Transverse colon (tissue), 4 donors: ENCODE data around the gene UNC5C. TPM values are rescaled to one million over a fixed set of nuclear protein-coding genes. Genes with fewer than 3 reads are reported as not detected.

ENCODE experiments used
- DNase-seq: peaks from one replicate; pipeline ENCODE4 v3.0.0-alpha.2; 2019
- H3K27ac ChIP-seq, 4 donors: fragments of 200-600 bp; sonication (generic); 2 replicates each; pipeline ENCODE4 v1.5.1; 2016 to 2018; ENCODE audit warnings: inconsistent platforms in 4 of 4
- H3K27me3 ChIP-seq: fragments of 200-600 bp; sonication (generic); 2 replicates; pipeline ENCODE4 v1.5.1; 2017; ENCODE audit warnings: inconsistent platforms
- H3K36me3 ChIP-seq, 4 donors: fragments of 200-600 bp; sonication (generic); 2 replicates each; pipeline ENCODE4 v1.5.1; 2017 to 2019; ENCODE audit warnings: inconsistent platforms in 4 of 4
- H3K4me1 ChIP-seq, 4 donors: fragments of 200-600 bp; sonication (generic); 2 replicates each; pipeline ENCODE4 v1.5.1; 2017 to 2020; ENCODE audit warnings: inconsistent platforms in 4 of 4
- H3K4me3 ChIP-seq, 4 donors: fragments of 200-600 bp; sonication (generic); 1 replicate in 1 of 4; 2 replicates in 3 of 4; pipeline versions ENCODE4 v1.5.1 to v1.6.1; 2017 to 2019; ENCODE audit warnings: inconsistent platforms in 4 of 4
- H3K9me3 ChIP-seq, 2 donors: fragments of 200-600 bp; sonication (generic); 2 replicates each; pipeline ENCODE4 v1.5.1; 2017 to 2019; ENCODE audit warnings: inconsistent platforms in 2 of 2
- CTCF ChIP-seq, 5 experiments: fragments of 200-600 bp in 3 of 5; fragments of 450-650 bp in 2 of 5; sonication (generic) in 3 of 5; IDR thresholded peaks; 1 replicate in 2 of 5; 2 replicates in 3 of 5; pipeline ENCODE4 v1.5.1; 2016 to 2017; ENCODE audit warnings: antibody characterized with exemption in 5 of 5, inconsistent platforms in 3 of 5, mild to moderate bottlenecking in 2 of 5, moderate library complexity in 1 of 5
- EP300 ChIP-seq: sonication (generic); formaldehyde crosslinking; IDR thresholded peaks from one replicate; pipeline ENCODE4 v1.6.1; 2017; ENCODE audit warnings: antibody characterized with exemption, low read depth
- POLR2A ChIP-seq: fragments of 450-650 bp; IDR thresholded peaks from one replicate; pipeline ENCODE4 v1.6.1; 2016; ENCODE audit warnings: antibody characterized with exemption, mild to moderate bottlenecking, moderate library complexity
- POLR2AphosphoS5 ChIP-seq, 3 donors: sonication (generic); formaldehyde crosslinking; IDR thresholded peaks; one replicate each; pipeline ENCODE4 v1.6.1; 2016; ENCODE audit warnings: antibody characterized with exemption in 3 of 3
- WGBS, 2 donors: methylation state at CpG; one replicate each; pipeline ENCODE4 v1.1.5; 2018; ENCODE audit warnings: low coverage in 1 of 2; 5-methylcytosine and 5-hydroxymethylcytosine counted together
- in situ Hi-C, 4 donors: fragments of 200-750 bp; cut with MboI; loops; one replicate each; pipeline versions ENCODE4 v1.15.0 to v1.15.1; 2017; ENCODE audit warnings: low sequenced_read_pairs in 3 of 4, low pct_ligation_motif_present in 1 of 4, low pct_unique_long_range_greater_than_20kb in 1 of 4
- intact Hi-C: fragments of 100-400 bp; cut with DNase I; formaldehyde crosslinking; loops from one replicate; pipeline ENCODE4 v1.15.1; 2023; ENCODE audit warnings: low total_unique reads
- total RNA-seq, 4 donors: library from RNA; depleted of rRNA; stranded (reverse); fragments of >200 nt; gene quantifications; one replicate each; pipeline ENCODE4 v1.1.0, GENCODE V29; 2016

The UNC5C gene
- total RNA-seq, 4 donors from 2014 or later = 4.5 to 6.8 (median 4.8) TPM

GRCh38 chr4:95296052-95296451 lies 252.7 kb downstream of the UNC5C start:
- intact Hi-C loops = no loop called here

GRCh38 chr4:95295157-95295556 lies 253.6 kb downstream of the UNC5C start:
- no peak for DNase-seq
- intact Hi-C loops = no loop called here

More at GRCh38 chr4:95296052-95296451, 252.7 kb downstream of the UNC5C start:
- no peak for DNase-seq
- Histone ChIP-seq H3K4me3 (no peak overlapping the region), H3K27me3 (no peaks in the 10 kb centered on the region), H3K9me3 (no peaks in the 10 kb centered on the region), H3K27ac (no peak overlapping the region), H3K4me1 (peaks cover 0 to 8% (median 3%) of the 10 kb centered on the region in 4 donors), H3K36me3 (no peaks in the 10 kb centered on the region)
- TF ChIP-seq CTCF (IDR thresholded peaks at IDR 0.05) (no peak), POLR2A (no peak), EP300 (no peak), POLR2AphosphoS5 (IDR thresholded peaks at IDR 0.05) (no peak)
- in situ Hi-C loops = no loop called here
- 81 to 90% methylated on average over 2 of the region's 2 CpGs for WGBS, 2 donors

DNA sequence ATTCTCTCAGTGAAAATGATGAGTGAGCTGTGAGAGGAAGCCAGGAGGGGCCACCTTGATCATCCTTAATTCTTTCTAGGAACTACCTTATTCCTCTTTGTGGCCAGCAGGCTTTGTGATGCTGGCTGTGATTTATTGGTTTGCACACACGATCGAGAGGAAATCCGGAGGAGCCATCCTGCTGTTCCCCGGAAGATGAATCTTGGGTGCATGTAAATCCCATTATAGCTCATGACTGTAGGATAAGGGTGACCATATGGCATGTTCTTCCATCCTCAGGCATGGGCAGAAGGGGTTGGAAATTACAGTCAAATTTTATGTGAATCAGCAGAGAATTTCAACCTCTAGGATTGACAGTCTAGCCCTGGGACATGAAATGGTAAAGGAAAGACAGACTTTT lies 254.5 kb downstream of the UNC5C start:
- Histone ChIP-seq H3K27me3 (no peaks in the 10 kb centered on the region), H3K9me3 (no peaks in the 10 kb centered on the region), H3K36me3 (no peaks in the 10 kb centered on the region), H3K27ac (no peak overlapping the region), H3K4me1 (peaks cover 0 to 8% (median 4%) of the 10 kb centered on the region in 4 donors), H3K4me3 (no peak overlapping the region)
- intact Hi-C loops (no loop called here), in situ Hi-C loops (no loop called here)
- TF ChIP-seq EP300 (no peak), CTCF (IDR thresholded peaks at IDR 0.05) (no peak), POLR2A (no peak), POLR2AphosphoS5 (IDR thresholded peaks at IDR 0.05) (no peak)
- DNase-seq = no peak
- 89 to 100% methylated on average over 3 to 4 of the region's 4 CpGs for WGBS, 2 donors

More at GRCh38 chr4:95295157-95295556, 253.6 kb downstream of the UNC5C start:
- 62 to 75% methylated on average over 1 of the region's 1 CpG for WGBS, 2 donors
- Histone ChIP-seq H3K4me1 (peaks cover 0 to 8% (median 3%) of the 10 kb centered on the region in 4 donors), H3K36me3 (no peaks in the 10 kb centered on the region), H3K9me3 (no peaks in the 10 kb centered on the region), H3K4me3 (no peak overlapping the region), H3K27ac (no peak overlapping the region), H3K27me3 (no peaks in the 10 kb centered on the region)
- no peak for TF ChIP-seq EP300
- TF ChIP-seq CTCF (IDR thresholded peaks at IDR 0.05) = no peak
- no peak for TF ChIP-seq POLR2A
- no peak for TF ChIP-seq POLR2AphosphoS5 (IDR thresholded peaks at IDR 0.05)
- in situ Hi-C loops = no loop called here

DNA sequence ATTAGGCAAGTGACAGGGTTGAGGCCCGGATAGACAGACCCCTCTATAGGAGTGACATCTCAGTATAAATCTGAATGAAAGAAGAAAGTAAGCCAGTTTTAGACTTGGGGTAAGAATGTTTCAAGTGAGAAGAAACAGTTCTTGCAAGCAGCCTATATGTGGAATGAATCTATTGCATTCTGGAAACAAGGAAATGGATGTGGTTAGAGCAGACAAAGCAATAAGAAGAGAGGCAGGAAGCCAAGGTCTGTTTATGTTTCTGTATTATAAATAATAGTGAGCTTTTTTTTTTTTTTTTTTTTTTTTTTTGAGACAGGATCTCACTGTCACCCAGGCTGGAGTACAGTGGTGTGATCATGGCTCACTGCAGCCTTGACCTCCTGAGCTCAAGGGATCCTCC lies 255.8 kb downstream of the UNC5C start:
- Histone ChIP-seq H3K9me3 (no peaks in the 10 kb centered on the region), H3K27ac (no peak overlapping the region), H3K4me1 (peaks cover 0 to 9% (median 4%) of the 10 kb centered on the region in 4 donors), H3K36me3 (no peaks in the 10 kb centered on the region), H3K27me3 (no peaks in the 10 kb centered on the region), H3K4me3 (no peak overlapping the region)
- TF ChIP-seq POLR2AphosphoS5 (IDR thresholded peaks at IDR 0.05) (no peak), POLR2A (no peak)
- 33 to 52% methylated on average over 1 of the region's 1 CpG for WGBS, 2 donors
- DNase-seq = no peak
- intact Hi-C loops = no loop called here
- in situ Hi-C loops = no loop called here

DNA sequence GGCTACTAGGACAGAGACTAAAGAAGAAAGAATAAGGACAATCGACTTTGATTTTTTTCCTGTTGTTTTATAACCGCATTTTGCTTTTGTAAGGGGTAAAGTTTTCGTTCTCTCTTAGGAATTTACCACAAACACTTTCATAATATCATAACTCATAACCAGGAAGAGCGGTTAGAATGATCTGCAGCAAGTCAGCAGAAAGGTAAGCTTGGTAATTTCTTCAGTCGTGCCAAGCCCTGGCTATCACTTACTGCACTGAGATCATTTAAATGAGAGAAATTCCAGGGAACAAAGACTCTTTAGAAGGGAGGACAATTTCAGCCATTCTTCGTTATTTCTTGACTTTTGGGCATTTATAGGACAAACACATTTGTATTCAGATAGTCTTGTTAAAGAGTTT lies 258.1 kb downstream of the UNC5C start:
- in situ Hi-C loops = no loop called here
- Histone ChIP-seq H3K36me3 (no peaks in the 10 kb centered on the region), H3K4me1 (peaks cover 0 to 6% (median 2%) of the 10 kb centered on the region in 4 donors), H3K27ac (no peak overlapping the region), H3K27me3 (no peaks in the 10 kb centered on the region), H3K9me3 (no peaks in the 10 kb centered on the region), H3K4me3 (no peak overlapping the region)
- no peak for DNase-seq
- WGBS, 2 donors = 37 to 44% methylated on average over 6 of the region's 6 CpGs
- no peak for TF ChIP-seq POLR2A
- TF ChIP-seq CTCF (IDR thresholded peaks at IDR 0.05) = no peak
- TF ChIP-seq POLR2AphosphoS5 (IDR thresholded peaks at IDR 0.05) = no peak
- TF ChIP-seq EP300 = no peak
- intact Hi-C loops = no loop called here
